Measurements from ENCODE around the gene CXCL8. TPM values are rescaled to one million over a fixed set of nuclear protein-coding genes. Genes with fewer than 3 reads are reported as not detected.
A peak's percentile ranks its signal among the peaks of the same experiment; 100 is the strongest.

CXCL8 gene
- total and polyA plus RNA-seq, 10 donors = 0.28 to 28.4 (median 0.77) TPM

- H3K9me3 ChIP-seq = no peaks in the 10 kb centered on the region
- WGBS, 5 donors = 86 to 97% (median 91%) methylated on average over 1 of the region's 1 CpG
- TF ChIP-seq POLR2AphosphoS5 (IDR thresholded peaks at IDR 0.05) = no peak
- no peak for TF ChIP-seq POLR2A (IDR thresholded peaks at IDR 0.05)
- no peak for TF ChIP-seq CTCF (IDR thresholded peaks at IDR 0.05 in 8 of 11, conservative IDR thresholded peaks at IDR 0.05 in 3 of 11)
- H3K27ac ChIP-seq = peak overlapping the region in 2 of 8 donors; percentile 59 to 85
- DNase-seq = no peak
- H3K27me3 ChIP-seq (replicated peaks in 1 of 7) = peaks cover 0 to 4% (median 0%) of the 10 kb centered on the region in 7 donors
- no peaks in the 10 kb centered on the region for H3K36me3 ChIP-seq
- H3K4me1 ChIP-seq = peaks cover 5 to 38% (median 21%) of the 10 kb centered on the region in 6 donors
- no peak overlapping the region for H3K4me3 ChIP-seq
- intact Hi-C loops (cut with DNase I; ENCODE audit: low total_unique reads) = no loop called here
These were observed 34.6 kb upstream of the CXCL8 start for GRCh38 chr4:73705721-73706120.

GRCh38 chr4:73706811-73707210, 33.6 kb upstream of the CXCL8 start:
- Histone ChIP-seq H3K4me3 (no peak overlapping the region), H3K9me3 (no peaks in the 10 kb centered on the region), H3K27me3 (replicated peaks in 1 of 7) (peaks cover 0 to 4% (median 0%) of the 10 kb centered on the region in 7 donors), H3K27ac (peak overlapping the region in 1 of 8 donors; percentile 81), H3K36me3 (no peaks in the 10 kb centered on the region), H3K4me1 (peaks cover 5 to 38% (median 21%) of the 10 kb centered on the region in 6 donors)
- intact Hi-C loops (cut with DNase I; ENCODE audit: low total_unique reads) = no loop called here
- TF ChIP-seq POLR2A (IDR thresholded peaks at IDR 0.05) (no peak), CTCF (IDR thresholded peaks at IDR 0.05 in 8 of 11, conservative IDR thresholded peaks at IDR 0.05 in 3 of 11) (no peak), POLR2AphosphoS5 (IDR thresholded peaks at IDR 0.05) (no peak)
- DNase-seq = no peak
- WGBS, 5 donors = 90 to 98% (median 97%) methylated on average over 2 of the region's 2 CpGs

- no peak for DNase-seq
- 82 to 95% (median 90%) methylated on average over 3 to 4 of the region's 4 CpGs for WGBS, 5 donors
- Histone ChIP-seq H3K27me3 (replicated peaks in 1 of 7) (peaks cover 0 to 4% (median 0%) of the 10 kb centered on the region in 7 donors), H3K4me1 (peaks cover 5 to 38% (median 22%) of the 10 kb centered on the region in 6 donors), H3K4me3 (peak overlapping the region in 1 of 8 donors; percentile 43), H3K36me3 (no peaks in the 10 kb centered on the region), H3K9me3 (no peaks in the 10 kb centered on the region), H3K27ac (peak overlapping the region in 7 of 8 donors; percentile 1 to 81 (median 69))
- intact Hi-C loops (cut with DNase I; ENCODE audit: low total_unique reads) = no loop called here
- TF ChIP-seq POLR2A (IDR thresholded peaks at IDR 0.05) = no peak
- TF ChIP-seq POLR2AphosphoS5 (IDR thresholded peaks at IDR 0.05) = no peak
- TF ChIP-seq CTCF (IDR thresholded peaks at IDR 0.05 in 8 of 11, conservative IDR thresholded peaks at IDR 0.05 in 3 of 11) = no peak
These were observed 33.0 kb upstream of the CXCL8 start for GRCh38 chr4:73707269-73707875.

GRCh38 chr4:73707918-73708577, 32.3 kb upstream of the CXCL8 start:
- Histone ChIP-seq H3K27me3 (replicated peaks in 1 of 7) (peaks cover 0 to 4% (median 0%) of the 10 kb centered on the region in 7 donors), H3K4me1 (peaks cover 5 to 38% (median 23%) of the 10 kb centered on the region in 6 donors), H3K4me3 (peak overlapping the region in 1 of 8 donors; percentile 43), H3K9me3 (no peaks in the 10 kb centered on the region), H3K36me3 (no peaks in the 10 kb centered on the region), H3K27ac (peak overlapping the region in 7 of 8 donors; percentile 1 to 81 (median 69))
- TF ChIP-seq POLR2AphosphoS5 (IDR thresholded peaks at IDR 0.05) = no peak
- no peak for TF ChIP-seq POLR2A (IDR thresholded peaks at IDR 0.05)
- no peak for TF ChIP-seq CTCF (IDR thresholded peaks at IDR 0.05 in 8 of 11, conservative IDR thresholded peaks at IDR 0.05 in 3 of 11)
- 32 to 40% (median 35%) methylated on average over 7 of the region's 7 CpGs for whole genome bisulfite sequencing, 5 donors
- DNase-seq = no peak
- intact Hi-C loops (cut with DNase I; ENCODE audit: low total_unique reads) = no loop called here

Data from spleen (tissue), 11 donors.